PC-3 (cell line): ENCODE data around the gene PIAS3. TPM values are rescaled to one million over a fixed set of nuclear protein-coding genes. Genes with fewer than 3 reads are reported as not detected.
A peak's percentile ranks its signal among the peaks of the same experiment; 100 is the strongest.
"Not testable (repeated sequence)": the region's sequence is repeated elsewhere in the genome, so short reads cannot be mapped to it uniquely, and the experiment has no call there.

Experiments used
- ATAC-seq: fragments of 200-7000 bp; cut with Tn5 transposase; 2 replicates; pipeline ENCODE4 v1.9.1; 2020; ENCODE audit warnings: mild to moderate bottlenecking, moderate library complexity
- BruUV-seq: library from RNA; stranded (reverse); fragments of 400-500 nt; replicated peaks from 2 replicates; lab custom pipeline; 2021; lab: Mats Ljungman, UMichigan
- CTCF ChIA-PET: fragments of 300-600 bp; sonication (Branson Sonifier 250); formaldehyde crosslinking; loops from one replicate; lab custom pipeline; 2022; ENCODE audit warnings: antibody characterized with exemption; lab: Charles Lee
- POLR2A ChIA-PET: fragments of 300-600 bp; sonication (Branson Sonifier 250); formaldehyde crosslinking; loops from one replicate; lab custom pipeline; 2022; ENCODE audit warnings: antibody characterized with exemption; ENCODE audit not compliant: unreplicated experiment; lab: Charles Lee
- DNase-seq: peaks from one replicate; pipeline ENCODE4 v3.0.0-alpha.2; 2015
- H2AFZ ChIP-seq: fragments of 300-600 bp; sonication (generic); 2 replicates; pipeline ENCODE4 v1.6.0; 2016; ENCODE audit warnings: antibody characterized with exemption, low read length
- H3F3A ChIP-seq: fragments of 300-600 bp; sonication (generic); one replicate; pipeline ENCODE4 v1.6.0; 2017; ENCODE audit warnings: antibody characterized with exemption, low read length, control low read depth, mild to moderate bottlenecking; ENCODE audit not compliant: unreplicated experiment
- H3K27ac ChIP-seq: fragments of 300-600 bp; sonication (generic); 2 replicates; pipeline ENCODE4 v1.5.1; 2016; ENCODE audit warnings: mild to moderate bottlenecking, low read length
- H3K27me3 ChIP-seq: fragments of 300-600 bp; sonication (generic); 2 replicates; pipeline ENCODE4 v1.6.1; 2016; ENCODE audit warnings: low read length, mixed read lengths
- H3K36me3 ChIP-seq: fragments of 300-600 bp; sonication (generic); 2 replicates; pipeline ENCODE4 v1.6.1; 2016; ENCODE audit warnings: low read depth, mixed run types, low read length, mixed read lengths
- H3K4me1 ChIP-seq: fragments of 300-600 bp; sonication (generic); 2 replicates; pipeline ENCODE4 v1.5.1; 2016; ENCODE audit warnings: low read length; ENCODE audit not compliant: insufficient read depth
- H3K4me2 ChIP-seq: fragments of 300-600 bp; sonication (generic); 2 replicates; pipeline ENCODE4 v1.6.0; 2016; ENCODE audit warnings: low read length
- H3K4me3 ChIP-seq: fragments of 300-600 bp; sonication (generic); 2 replicates; pipeline ENCODE4 v1.5.1; 2016; ENCODE audit warnings: mild to moderate bottlenecking, low read length, mixed read lengths
- H3K79me2 ChIP-seq: fragments of 300-600 bp; sonication (generic); 2 replicates; pipeline ENCODE4 v1.6.1; 2017; ENCODE audit warnings: low read length, mixed read lengths
- H3K9ac ChIP-seq: fragments of 300-600 bp; sonication (generic); 2 replicates; pipeline ENCODE4 v1.6.0; 2016; ENCODE audit warnings: mild to moderate bottlenecking, low read length
- H3K9me2 ChIP-seq: fragments of 300-600 bp; sonication (generic); replicated peaks from 2 replicates; pipeline ENCODE4 v1.6.1; 2016; ENCODE audit warnings: mixed run types, low read length, mixed read lengths
- H3K9me3 ChIP-seq: fragments of 300-600 bp; sonication (generic); 2 replicates; pipeline ENCODE4 v1.6.1; 2016; ENCODE audit warnings: low read length, mixed read lengths
- H4K20me1 ChIP-seq: fragments of 300-600 bp; sonication (generic); 2 replicates; pipeline ENCODE4 v1.6.1; 2016; ENCODE audit warnings: low read length, mixed read lengths
- EZH2 ChIP-seq: fragments of 300-600 bp; sonication (generic); IDR thresholded peaks from one replicate; pipeline ENCODE4 v1.6.1; 2017; ENCODE audit warnings: antibody characterized with exemption, mild to moderate bottlenecking, low read length; ENCODE audit not compliant: unreplicated experiment
- EZH2phosphoT487 ChIP-seq: fragments of 300-600 bp; sonication (generic); IDR thresholded peaks from 2 replicates; pipeline ENCODE4 v1.6.1; 2018; ENCODE audit warnings: mild to moderate bottlenecking, antibody characterized with exemption, low read length, borderline replicate concordance
- intact Hi-C: fragments of 100-400 bp; cut with micrococcal nuclease; formaldehyde crosslinking; loops from 2 replicates; pipeline ENCODE4 v1.9.0; 2023
- total RNA-seq: library from RNA; depleted of rRNA; stranded (reverse); fragments of >200 nt; gene quantifications from 2 replicates; pipeline ENCODE4 v1.2.3, GENCODE V29; 2014
- TF ChIP-seq, protein P1 (sequence below): fragments of 300-600 bp; sonication (generic); conservative IDR thresholded peaks from 2 replicates; pipeline ENCODE4 v1.5.1; 2017; ENCODE audit warnings: antibody characterized with exemption, low read depth, mild to moderate bottlenecking, low read length

PIAS3 gene
- total RNA-seq, 1 experiment from 2014 or later, result 25.2 TPM

GRCh38 chr1:145843031-145843430, 15.8 kb downstream of the PIAS3 start:
- ATAC-seq (no peak), DNase-seq (no peak)
- Histone ChIP-seq H3K27me3 (no peaks in the 10 kb centered on the region), H3K9me3 (no peaks in the 10 kb centered on the region), H3K79me2 (no peaks in the 10 kb centered on the region), H3K36me3 (peaks cover 40% of the 10 kb centered on the region), H3K4me2 (no peak overlapping the region), H2AFZ (no peak overlapping the region), H3F3A (no peaks in the 10 kb centered on the region), H3K27ac (no peak overlapping the region), H3K4me1 (peaks cover 5% of the 10 kb centered on the region; the same call in 1 of the 2 replicates), H3K9me2 (no peaks in the 10 kb centered on the region), H4K20me1 (no peaks in the 10 kb centered on the region), H3K4me3 (no peak overlapping the region), H3K9ac (no peak overlapping the region)
- CTCF ChIA-PET, result no interaction called here
- no peak for TF ChIP-seq EZH2phosphoT487
- no peak for TF ChIP-seq EZH2
- TF ChIP-seq, protein P1, sequence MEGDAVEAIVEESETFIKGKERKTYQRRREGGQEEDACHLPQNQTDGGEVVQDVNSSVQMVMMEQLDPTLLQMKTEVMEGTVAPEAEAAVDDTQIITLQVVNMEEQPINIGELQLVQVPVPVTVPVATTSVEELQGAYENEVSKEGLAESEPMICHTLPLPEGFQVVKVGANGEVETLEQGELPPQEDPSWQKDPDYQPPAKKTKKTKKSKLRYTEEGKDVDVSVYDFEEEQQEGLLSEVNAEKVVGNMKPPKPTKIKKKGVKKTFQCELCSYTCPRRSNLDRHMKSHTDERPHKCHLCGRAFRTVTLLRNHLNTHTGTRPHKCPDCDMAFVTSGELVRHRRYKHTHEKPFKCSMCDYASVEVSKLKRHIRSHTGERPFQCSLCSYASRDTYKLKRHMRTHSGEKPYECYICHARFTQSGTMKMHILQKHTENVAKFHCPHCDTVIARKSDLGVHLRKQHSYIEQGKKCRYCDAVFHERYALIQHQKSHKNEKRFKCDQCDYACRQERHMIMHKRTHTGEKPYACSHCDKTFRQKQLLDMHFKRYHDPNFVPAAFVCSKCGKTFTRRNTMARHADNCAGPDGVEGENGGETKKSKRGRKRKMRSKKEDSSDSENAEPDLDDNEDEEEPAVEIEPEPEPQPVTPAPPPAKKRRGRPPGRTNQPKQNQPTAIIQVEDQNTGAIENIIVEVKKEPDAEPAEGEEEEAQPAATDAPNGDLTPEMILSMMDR, result no peak
- intact Hi-C loops, result no loop called here
- BruUV-seq, result no TSS peak
- POLR2A ChIA-PET, result interaction anchor here (0.5 kb wide), 1 partner anchor 16 kb away, joined by 8 read pairs; no protein-coding TSS in a partner anchor

DNA sequence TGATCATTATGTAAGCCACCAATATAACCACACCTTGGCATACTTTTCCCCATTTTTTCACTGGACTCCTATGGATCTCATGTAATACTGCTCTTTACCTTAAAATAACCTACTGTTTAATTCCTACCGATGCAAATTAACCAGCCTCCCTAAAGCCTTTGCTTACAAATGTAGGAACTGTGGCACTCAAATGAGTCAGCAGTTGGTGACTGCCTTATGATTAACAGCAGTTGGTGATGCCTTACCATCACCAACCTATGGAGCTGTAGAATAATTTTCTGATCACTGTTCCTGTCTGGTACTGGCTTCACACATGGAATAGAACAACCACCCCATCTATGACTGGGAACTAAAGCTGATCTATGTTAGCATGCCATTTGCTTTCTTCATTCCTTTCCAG, 21.2 kb downstream of the PIAS3 start:
- BruUV-seq, result no TSS peak
- no peaks in the 10 kb centered on the region for H3K9me3 ChIP-seq
- intact Hi-C loops, result no loop called here
- H3K4me1 ChIP-seq, result no peaks in the 10 kb centered on the region
- H2AFZ ChIP-seq, result no peak overlapping the region
- peaks cover 67% of the 10 kb centered on the region for H3K36me3 ChIP-seq
- DNase-seq, result peak; percentile 42
- no peak overlapping the region for H3K4me3 ChIP-seq
- H4K20me1 ChIP-seq, result no peaks in the 10 kb centered on the region
- H3K79me2 ChIP-seq, result no peaks in the 10 kb centered on the region
- ATAC-seq, result peak; percentile 76
- POLR2A ChIA-PET, result no interaction called here
- H3K9ac ChIP-seq, result no peak overlapping the region
- CTCF ChIA-PET, result no interaction called here
- no peaks in the 10 kb centered on the region for H3K9me2 ChIP-seq
- no peaks in the 10 kb centered on the region for H3F3A ChIP-seq
- no peak overlapping the region for H3K27ac ChIP-seq
- H3K27me3 ChIP-seq, result no peaks in the 10 kb centered on the region
- H3K4me2 ChIP-seq, result no peak overlapping the region
- TF ChIP-seq EZH2phosphoT487, result no peak
- no peak for TF ChIP-seq EZH2
- TF ChIP-seq, protein P1, result no peak

DNA sequence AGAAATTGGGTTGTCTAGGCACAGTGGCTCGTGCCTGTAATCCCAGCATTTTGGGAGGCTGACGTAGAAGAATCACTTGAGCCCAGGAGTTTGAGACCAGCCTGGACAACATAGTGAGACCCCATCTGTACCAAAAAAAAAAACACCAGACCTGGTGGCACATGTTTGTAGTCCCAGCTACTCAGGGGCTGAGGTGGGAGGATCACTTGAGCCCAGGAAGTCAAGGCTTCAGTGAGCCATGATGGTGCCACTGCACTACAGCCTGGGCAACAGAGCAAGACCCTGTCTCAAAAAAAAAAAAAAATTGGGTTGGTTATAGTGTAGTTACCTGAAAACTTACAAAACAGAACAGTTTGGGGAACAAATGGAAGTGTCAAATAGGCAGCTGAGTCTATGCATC, 28.1 kb downstream of the PIAS3 start:
- H4K20me1 ChIP-seq, H3K27me3 ChIP-seq, H3K4me3 ChIP-seq, BruUV-seq, POLR2A ChIA-PET, H3F3A ChIP-seq, DNase-seq, H2AFZ ChIP-seq, H3K4me2 ChIP-seq, H3K9me3 ChIP-seq, H3K27ac ChIP-seq, CTCF ChIA-PET, H3K9ac ChIP-seq, intact Hi-C loops, ATAC-seq, H3K4me1 ChIP-seq, H3K9me2 ChIP-seq: not testable (repeated sequence)
- Histone ChIP-seq H3K79me2 (peaks cover 12% of the 10 kb centered on the region), H3K36me3 (peaks cover 66% of the 10 kb centered on the region)
